GM23338 (cell line): Measurements from ENCODE around the gene LRRC3C. TPM values are rescaled to one million over a fixed set of nuclear protein-coding genes. Genes with fewer than 3 reads are reported as not detected.

ENCODE experiments used
- ATAC-seq: fragments of 200-7000 bp; cut with Tn5 transposase; 3 replicates; pipeline ENCODE4 v1.9.1; 2020
- DNase-seq: peaks from one replicate; pipeline ENCODE4 v3.0.0-alpha.2; 2015; ENCODE audit warnings: low spot score
- H2AFZ ChIP-seq: fragments of 200-600 bp; sonication (generic); 2 replicates; pipeline ENCODE4 v1.8.0; 2016; ENCODE audit warnings: antibody characterized with exemption, mild to moderate bottlenecking, moderate library complexity
- H3F3A ChIP-seq: fragments of 200-600 bp; sonication (generic); replicated peaks from 2 replicates; pipeline ENCODE4 v1.8.0; 2017; ENCODE audit warnings: antibody characterized with exemption, mixed run types, low read depth
- H3K27ac ChIP-seq: fragments of 200-600 bp; sonication (generic); 2 replicates; pipeline ENCODE4 v1.6.1; 2016; ENCODE audit warnings: low read depth
- H3K27me3 ChIP-seq: fragments of 200-600 bp; sonication (generic); 2 replicates; pipeline ENCODE4 v1.8.0; 2016; ENCODE audit warnings: mild to moderate bottlenecking, mixed run types, moderate library complexity; ENCODE audit not compliant: insufficient read depth
- H3K36me3 ChIP-seq: fragments of 200-600 bp; sonication (generic); 2 replicates; pipeline ENCODE4 v1.8.0; 2016; ENCODE audit warnings: mild to moderate bottlenecking; ENCODE audit not compliant: insufficient read depth
- H3K4me1 ChIP-seq: fragments of 200-600 bp; sonication (generic); 2 replicates; pipeline ENCODE4 v1.8.0; 2016; ENCODE audit warnings: mild to moderate bottlenecking, moderate library complexity; ENCODE audit not compliant: insufficient read depth
- H3K4me2 ChIP-seq: fragments of 200-600 bp; sonication (generic); 2 replicates; pipeline ENCODE4 v1.7.1; 2017; ENCODE audit warnings: mixed run types
- H3K4me3 ChIP-seq: fragments of 200-600 bp; sonication (generic); 2 replicates; pipeline ENCODE4 v1.6.1; 2016; ENCODE audit warnings: mixed run types
- H3K79me2 ChIP-seq: fragments of 200-600 bp; sonication (generic); replicated peaks from 2 replicates; pipeline ENCODE4 v1.8.0; 2017; ENCODE audit warnings: mild to moderate bottlenecking; ENCODE audit not compliant: insufficient read depth
- H3K9me2 ChIP-seq: fragments of 200-600 bp; sonication (generic); 2 replicates; pipeline ENCODE4 v1.8.0; 2017; ENCODE audit not compliant: insufficient read depth
- H4K20me1 ChIP-seq: fragments of 200-600 bp; sonication (generic); replicated peaks from 2 replicates; pipeline ENCODE4 v1.8.0; 2017; ENCODE audit warnings: mild to moderate bottlenecking; ENCODE audit not compliant: insufficient read depth
- H3K27ac Mint-ChIP-seq: 2 replicates; pipeline ENCODE4 v1.8.0; 2020; ENCODE audit warnings: inconsistent platforms, mild to moderate bottlenecking, moderate library complexity, mixed read lengths
- H3K27me3 Mint-ChIP-seq: 3 replicates; pipeline ENCODE4 v1.8.0; 2022; ENCODE audit warnings: low read depth, mild to moderate bottlenecking, moderate library complexity, mixed read lengths, inconsistent platforms; ENCODE audit not compliant: insufficient read depth, poor library complexity
- H3K36me3 Mint-ChIP-seq: 3 replicates; pipeline ENCODE4 v1.8.0; 2021; ENCODE audit warnings: low read depth, mild to moderate bottlenecking, inconsistent platforms, moderate library complexity, mixed read lengths
- H3K4me1 Mint-ChIP-seq: 3 replicates; pipeline ENCODE4 v1.8.0; 2020; ENCODE audit warnings: mild to moderate bottlenecking, inconsistent platforms, mixed read lengths
- H3K4me3 Mint-ChIP-seq: 3 replicates; pipeline ENCODE4 v1.8.0; 2021; ENCODE audit warnings: moderate library complexity, mild to moderate bottlenecking, inconsistent platforms, mixed read lengths
- H3K9me3 Mint-ChIP-seq: 3 replicates; pipeline ENCODE4 v1.8.0; 2020; ENCODE audit warnings: moderate library complexity, mild to moderate bottlenecking, inconsistent platforms, mixed read lengths
- CREB1 ChIP-seq: fragments of 250-450 bp; sonication (Bioruptor Pico); IDR thresholded peaks from 2 replicates; pipeline ENCODE4 v1.5.0; 2020; ENCODE audit warnings: low read depth, mild to moderate bottlenecking, moderate library complexity
- CTCF ChIP-seq, 2 experiments: fragments of 200-600 bp in 1 of 2; sonication (generic) in 1 of 2; conservative IDR thresholded peaks; 2 replicates each; pipeline versions ENCODE4 v1.5.1 to v1.6.1; 2016 to 2017; ENCODE audit warnings: antibody characterized with exemption in 2 of 2, low read depth in 2 of 2, mild to moderate bottlenecking in 2 of 2, moderate library complexity in 1 of 2
- EZH2 ChIP-seq: fragments of 200-600 bp; sonication (generic); IDR thresholded peaks from one replicate; pipeline ENCODE4 v1.8.0; 2017; ENCODE audit warnings: antibody characterized with exemption, mild to moderate bottlenecking, low read depth; ENCODE audit not compliant: unreplicated experiment
- JUNB ChIP-seq: IDR thresholded peaks from one replicate; pipeline ENCODE4 v1.6.1; 2016; ENCODE audit warnings: antibody characterized with exemption; ENCODE audit not compliant: unreplicated experiment
- NANOG ChIP-seq: IDR thresholded peaks from 2 replicates; pipeline ENCODE4 v1.6.1; 2016; ENCODE audit warnings: antibody characterized with exemption, borderline replicate concordance
- STAT1 ChIP-seq: IDR thresholded peaks from one replicate; pipeline ENCODE4 v1.6.1; 2016; ENCODE audit warnings: antibody characterized with exemption; ENCODE audit not compliant: unreplicated experiment
- ZNF114 ChIP-seq: fragments of 250-450 bp; sonication (Bioruptor Pico); IDR thresholded peaks from 2 replicates; pipeline ENCODE4 v1.5.0; 2020; ENCODE audit warnings: mild to moderate bottlenecking, moderate library complexity
- ZNF331 ChIP-seq: fragments of 250-450 bp; sonication (Bioruptor Pico); IDR thresholded peaks from 2 replicates; pipeline ENCODE4 v1.5.0; 2020; ENCODE audit warnings: low read depth, mild to moderate bottlenecking, moderate library complexity
- polyA plus RNA-seq: library from polyadenylated mRNA; unstranded; fragments of >200 nt; fragmentation: Nextera tagmentation; extraction: Ambion mirVana; gene quantifications from 2 replicates; pipeline ENCODE4 v1.2.1, GENCODE V29; 2016
- total RNA-seq: library from RNA; depleted of rRNA; stranded (reverse); fragments of >200 nt; shearing (Covaris generic); gene quantifications from 2 replicates; pipeline ENCODE4 v1.2.3, GENCODE V29; 2014
- TF ChIP-seq, protein P1 (sequence below): IDR thresholded peaks from 2 replicates; pipeline ENCODE4 v1.6.1; 2016; ENCODE audit warnings: antibody characterized with exemption
- TF ChIP-seq, protein P2 (sequence below): IDR thresholded peaks from one replicate; pipeline ENCODE4 v1.6.1; 2018; ENCODE audit warnings: antibody characterized with exemption; ENCODE audit not compliant: unreplicated experiment

LRRC3C gene
- total and polyA plus RNA-seq, 2 experiments from 2014 or later, result 0.24 TPM; not detected in 1

DNA sequence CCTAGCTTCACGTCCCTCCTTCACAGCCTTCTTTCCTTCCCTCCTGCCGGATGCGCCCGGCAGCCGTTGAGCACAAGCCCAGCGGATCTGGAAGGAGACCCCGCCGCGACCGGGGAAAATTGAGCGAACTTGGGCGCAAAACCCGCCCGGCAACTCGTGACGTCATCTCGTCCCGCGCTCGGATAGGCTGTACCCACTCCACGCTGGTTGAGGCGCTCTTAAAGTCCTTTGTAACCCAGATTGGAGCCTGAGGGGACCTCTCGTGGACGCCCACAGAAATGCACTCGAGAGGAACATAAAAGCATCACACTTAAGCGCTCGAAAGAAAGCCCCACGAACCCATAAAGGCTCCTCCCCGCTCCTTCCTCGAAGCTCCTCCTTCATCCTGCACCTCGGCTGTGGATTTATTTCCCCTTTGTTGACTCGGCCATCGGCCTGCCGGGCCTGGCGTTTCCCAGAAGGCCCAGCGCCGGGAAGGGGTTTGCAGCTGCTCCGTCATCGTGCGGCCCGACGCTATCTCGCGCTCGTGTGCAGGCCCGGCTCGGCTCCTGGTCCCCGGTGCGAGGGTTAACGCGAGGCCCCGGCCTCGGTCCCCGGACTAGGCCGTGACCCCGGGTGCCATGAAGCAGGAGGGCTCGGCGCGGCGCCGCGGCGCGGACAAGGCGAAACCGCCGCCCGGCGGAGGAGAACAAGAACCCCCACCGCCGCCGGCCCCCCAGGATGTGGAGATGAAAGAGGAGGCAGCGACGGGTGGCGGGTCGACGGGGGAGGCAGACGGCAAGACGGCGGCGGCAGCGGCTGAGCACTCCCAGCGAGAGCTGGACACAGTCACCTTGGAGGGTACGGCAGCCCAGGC, 53.0 kb downstream of the LRRC3C start, which contains the start of gene PSMD3 (continued):
- peak in 1 of 2 experiments; percentile 67; a peak in 3 of 4 replicates for TF ChIP-seq CTCF (conservative IDR thresholded peaks at IDR 0.05; ENCODE audit: low read depth in 2 of 2)
- no peak for TF ChIP-seq STAT1
- no peak for TF ChIP-seq NANOG
- TF ChIP-seq JUNB, result no peak
- TF ChIP-seq, protein P1, sequence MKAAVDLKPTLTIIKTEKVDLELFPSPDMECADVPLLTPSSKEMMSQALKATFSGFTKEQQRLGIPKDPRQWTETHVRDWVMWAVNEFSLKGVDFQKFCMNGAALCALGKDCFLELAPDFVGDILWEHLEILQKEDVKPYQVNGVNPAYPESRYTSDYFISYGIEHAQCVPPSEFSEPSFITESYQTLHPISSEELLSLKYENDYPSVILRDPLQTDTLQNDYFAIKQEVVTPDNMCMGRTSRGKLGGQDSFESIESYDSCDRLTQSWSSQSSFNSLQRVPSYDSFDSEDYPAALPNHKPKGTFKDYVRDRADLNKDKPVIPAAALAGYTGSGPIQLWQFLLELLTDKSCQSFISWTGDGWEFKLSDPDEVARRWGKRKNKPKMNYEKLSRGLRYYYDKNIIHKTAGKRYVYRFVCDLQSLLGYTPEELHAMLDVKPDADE, result peak; percentile 94
- 0 out of 2 replicates have a peak, but pooled peaks have one; percentile 13 for TF ChIP-seq ZNF114
- TF ChIP-seq, protein P2, sequence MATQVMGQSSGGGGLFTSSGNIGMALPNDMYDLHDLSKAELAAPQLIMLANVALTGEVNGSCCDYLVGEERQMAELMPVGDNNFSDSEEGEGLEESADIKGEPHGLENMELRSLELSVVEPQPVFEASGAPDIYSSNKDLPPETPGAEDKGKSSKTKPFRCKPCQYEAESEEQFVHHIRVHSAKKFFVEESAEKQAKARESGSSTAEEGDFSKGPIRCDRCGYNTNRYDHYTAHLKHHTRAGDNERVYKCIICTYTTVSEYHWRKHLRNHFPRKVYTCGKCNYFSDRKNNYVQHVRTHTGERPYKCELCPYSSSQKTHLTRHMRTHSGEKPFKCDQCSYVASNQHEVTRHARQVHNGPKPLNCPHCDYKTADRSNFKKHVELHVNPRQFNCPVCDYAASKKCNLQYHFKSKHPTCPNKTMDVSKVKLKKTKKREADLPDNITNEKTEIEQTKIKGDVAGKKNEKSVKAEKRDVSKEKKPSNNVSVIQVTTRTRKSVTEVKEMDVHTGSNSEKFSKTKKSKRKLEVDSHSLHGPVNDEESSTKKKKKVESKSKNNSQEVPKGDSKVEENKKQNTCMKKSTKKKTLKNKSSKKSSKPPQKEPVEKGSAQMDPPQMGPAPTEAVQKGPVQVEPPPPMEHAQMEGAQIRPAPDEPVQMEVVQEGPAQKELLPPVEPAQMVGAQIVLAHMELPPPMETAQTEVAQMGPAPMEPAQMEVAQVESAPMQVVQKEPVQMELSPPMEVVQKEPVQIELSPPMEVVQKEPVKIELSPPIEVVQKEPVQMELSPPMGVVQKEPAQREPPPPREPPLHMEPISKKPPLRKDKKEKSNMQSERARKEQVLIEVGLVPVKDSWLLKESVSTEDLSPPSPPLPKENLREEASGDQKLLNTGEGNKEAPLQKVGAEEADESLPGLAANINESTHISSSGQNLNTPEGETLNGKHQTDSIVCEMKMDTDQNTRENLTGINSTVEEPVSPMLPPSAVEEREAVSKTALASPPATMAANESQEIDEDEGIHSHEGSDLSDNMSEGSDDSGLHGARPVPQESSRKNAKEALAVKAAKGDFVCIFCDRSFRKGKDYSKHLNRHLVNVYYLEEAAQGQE, result no peak
- TF ChIP-seq EZH2, result no peak

GRCh38 chr17:39981207-39981741, 53.7 kb downstream of the LRRC3C start:
- Histone ChIP-seq H3K4me1 (peaks cover 20% of the 10 kb centered on the region), H3K9me2 (no peaks in the 10 kb centered on the region), H3K27me3 (no peaks in the 10 kb centered on the region), H3K4me3 (peak overlapping the region; percentile 77), H3K4me2 (peak overlapping the region; percentile 99), H3K79me2 (peaks cover 29% of the 10 kb centered on the region), H3F3A (peaks cover 8% of the 10 kb centered on the region; the same call in 1 of the 2 replicates), H4K20me1 (peaks cover 16% of the 10 kb centered on the region), H3K27ac (peak overlapping the region; percentile 85), H3K36me3 (peaks cover 19% of the 10 kb centered on the region), H2AFZ (no peak overlapping the region)
- ATAC-seq (no peak; the same call in 2 of the 3 replicates), DNase-seq (no peak)
- Mint-ChIP-seq H3K4me3 (peak overlapping the region; percentile 92), H3K27ac (peak overlapping the region; percentile 94), H3K36me3 (peaks cover 35% of the 10 kb centered on the region), H3K27me3 (peaks cover 9% of the 10 kb centered on the region), H3K9me3 (no peaks in the 10 kb centered on the region), H3K4me1 (peaks cover 23% of the 10 kb centered on the region)
- TF ChIP-seq EZH2, result no peak
- TF ChIP-seq, protein P1, result no peak
- no peak for TF ChIP-seq ZNF331 (CRISPR knock-in tag)
- TF ChIP-seq JUNB, result no peak
- TF ChIP-seq STAT1, result no peak
- no peak for TF ChIP-seq CREB1 (CRISPR knock-in tag)
